HG02759 (cell line): ENCODE measurements around the gene TNIP1.

Experiments
- ATAC-seq: cut with Tn5 transposase; IDR thresholded peaks from one replicate; pipeline ENCODE4 v1.9.1; 2021; ENCODE audit warnings: mild to moderate bottlenecking, moderate library complexity; ENCODE audit not compliant: unreplicated experiment

TNIP1 gene, protein sequence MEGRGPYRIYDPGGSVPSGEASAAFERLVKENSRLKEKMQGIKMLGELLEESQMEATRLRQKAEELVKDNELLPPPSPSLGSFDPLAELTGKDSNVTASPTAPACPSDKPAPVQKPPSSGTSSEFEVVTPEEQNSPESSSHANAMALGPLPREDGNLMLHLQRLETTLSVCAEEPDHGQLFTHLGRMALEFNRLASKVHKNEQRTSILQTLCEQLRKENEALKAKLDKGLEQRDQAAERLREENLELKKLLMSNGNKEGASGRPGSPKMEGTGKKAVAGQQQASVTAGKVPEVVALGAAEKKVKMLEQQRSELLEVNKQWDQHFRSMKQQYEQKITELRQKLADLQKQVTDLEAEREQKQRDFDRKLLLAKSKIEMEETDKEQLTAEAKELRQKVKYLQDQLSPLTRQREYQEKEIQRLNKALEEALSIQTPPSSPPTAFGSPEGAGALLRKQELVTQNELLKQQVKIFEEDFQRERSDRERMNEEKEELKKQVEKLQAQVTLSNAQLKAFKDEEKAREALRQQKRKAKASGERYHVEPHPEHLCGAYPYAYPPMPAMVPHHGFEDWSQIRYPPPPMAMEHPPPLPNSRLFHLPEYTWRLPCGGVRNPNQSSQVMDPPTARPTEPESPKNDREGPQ

DNA sequence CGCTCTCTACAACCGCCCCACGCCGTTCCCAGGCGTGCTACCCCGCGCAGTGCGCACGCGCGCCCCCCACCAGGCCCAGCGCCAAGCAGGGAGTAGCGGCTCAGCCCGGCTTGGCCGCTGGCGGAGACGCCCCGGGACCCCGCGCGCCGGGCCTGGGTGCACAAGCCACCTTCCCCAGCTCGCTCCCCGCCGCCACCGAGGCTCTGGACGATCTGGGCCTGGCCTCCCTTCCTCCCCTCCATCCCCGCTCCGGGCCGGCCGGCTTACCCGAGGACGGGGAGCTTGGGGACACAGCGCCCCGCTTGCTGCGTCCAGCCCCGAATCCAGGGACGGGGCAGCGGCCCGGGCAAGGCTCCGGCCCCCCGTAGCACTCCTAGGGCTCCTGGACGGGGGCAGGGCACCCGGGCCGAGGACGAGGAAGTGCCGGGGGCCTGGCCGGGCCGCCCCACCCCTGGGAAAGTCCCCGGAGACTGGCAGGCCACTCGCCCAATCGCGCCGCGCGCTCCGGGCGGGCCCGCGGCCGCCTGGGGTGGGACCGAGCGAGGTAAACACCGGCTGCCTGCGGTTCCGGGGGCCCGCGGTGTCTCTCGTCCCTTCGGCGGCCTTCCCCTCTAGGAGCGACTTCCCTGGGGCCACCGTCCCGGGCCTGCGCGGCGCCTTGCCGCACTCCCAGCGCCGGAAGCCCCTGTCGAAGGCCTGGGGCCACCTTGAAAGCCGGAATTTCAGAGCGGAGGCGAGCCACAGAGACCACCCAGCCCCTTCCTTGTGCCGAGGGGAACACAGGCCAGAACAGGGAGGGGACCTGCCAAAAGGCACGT, at the start of gene TNIP1:
TSS of gene TNIP1 (minus strand) at position 422 of the 818 bp plus-strand sequence. CDS start 15,939 bp downstream, outside the sequence.
- peak; percentile 77 for ATAC-seq

DNA sequence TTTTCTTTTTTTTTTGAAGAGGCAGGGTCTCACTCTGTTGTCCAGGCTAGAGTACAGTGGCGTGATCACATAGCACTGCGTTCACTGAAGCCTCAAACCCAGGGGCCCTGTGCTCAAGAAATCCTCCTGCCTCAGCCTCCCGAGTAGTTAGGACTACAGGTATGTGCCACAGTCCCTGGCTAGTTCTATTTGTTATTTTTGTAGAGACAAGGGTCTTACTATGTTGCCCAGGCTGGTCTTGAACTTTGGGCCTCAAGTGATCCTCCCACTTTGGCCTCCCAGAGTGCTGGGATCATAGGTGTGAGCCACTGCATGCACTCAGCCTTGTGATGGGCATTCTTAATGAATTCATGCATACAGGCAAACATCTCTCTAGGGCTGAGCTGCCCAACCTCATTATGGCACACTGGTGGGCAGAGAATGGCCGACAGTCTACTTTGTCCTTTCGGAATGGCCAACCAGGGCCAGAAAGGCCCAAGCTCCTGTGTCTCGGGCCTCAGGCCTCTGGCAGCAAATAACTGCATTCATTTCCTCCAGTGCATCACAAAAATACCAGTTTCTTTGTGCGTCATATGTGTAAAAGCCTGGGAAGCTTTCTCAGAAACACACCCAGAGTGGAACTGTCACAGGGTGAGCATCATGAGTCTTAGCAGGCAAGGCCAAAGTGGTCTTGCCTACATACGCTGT, 49.5 kb upstream of the TNIP1 start:
- ATAC-seq: no peak

DNA sequence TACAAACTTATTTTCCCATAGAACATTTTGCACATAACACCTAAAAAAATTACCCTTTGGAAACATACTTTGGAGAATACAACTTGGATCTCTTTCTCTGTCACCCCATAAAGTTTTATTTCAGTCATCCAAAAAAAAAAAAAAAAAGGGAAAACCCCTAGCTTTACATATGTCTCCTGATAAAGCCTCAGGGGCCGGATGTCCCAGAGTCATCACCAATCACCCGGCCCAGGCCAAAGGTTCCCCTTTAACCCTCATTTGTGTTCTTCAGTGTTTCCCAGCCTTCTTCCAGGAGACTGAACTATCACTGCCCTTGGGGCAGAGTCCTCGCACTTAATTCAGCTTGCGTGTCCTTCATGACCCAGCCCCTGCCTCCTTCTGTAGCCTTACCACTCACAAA, 48.0 kb upstream of the TNIP1 start:
- ATAC-seq: no peak

DNA sequence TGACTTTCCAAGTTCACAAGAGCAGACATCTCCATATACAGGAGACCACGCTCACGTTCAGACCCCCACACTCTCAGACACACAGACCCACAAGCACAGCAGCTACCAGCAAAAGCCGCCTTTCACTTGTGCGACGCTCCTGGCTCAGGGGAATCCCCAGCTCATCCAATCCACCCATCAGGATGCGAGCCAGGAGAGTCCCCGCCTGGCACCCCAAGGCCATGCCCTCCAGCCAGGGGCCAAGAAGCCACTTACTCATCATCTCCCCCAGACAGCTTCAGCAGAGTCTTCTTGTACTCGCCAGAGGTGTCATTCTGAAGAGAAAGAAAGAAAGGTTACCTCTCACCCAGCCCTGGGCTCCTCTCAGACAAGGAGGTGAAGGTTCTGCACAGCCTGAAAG, 47.1 kb upstream of the TNIP1 start:
- ATAC-seq: no peak

DNA sequence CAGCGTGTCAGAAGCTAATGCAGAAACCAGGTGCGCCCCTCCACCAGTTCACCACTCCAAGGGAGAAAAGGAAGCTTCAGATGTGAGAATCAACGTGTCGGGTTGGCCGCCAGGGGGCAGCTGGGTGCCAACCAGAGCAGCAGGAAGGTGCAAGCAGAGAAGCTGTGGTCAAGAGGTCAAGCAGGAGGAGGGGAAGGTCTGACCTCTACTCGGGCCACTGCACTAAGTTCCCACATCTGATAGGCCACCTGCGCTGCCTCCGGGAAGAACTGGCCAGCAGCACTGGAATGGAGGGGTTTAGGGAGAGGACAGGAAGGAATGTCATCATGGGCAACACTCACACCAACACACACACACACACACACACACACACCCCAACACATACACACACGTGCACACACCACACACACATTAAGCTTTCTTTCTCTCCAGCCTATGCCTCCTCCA, 45.4 kb upstream of the TNIP1 start:
- peak; percentile 22 for ATAC-seq

DNA sequence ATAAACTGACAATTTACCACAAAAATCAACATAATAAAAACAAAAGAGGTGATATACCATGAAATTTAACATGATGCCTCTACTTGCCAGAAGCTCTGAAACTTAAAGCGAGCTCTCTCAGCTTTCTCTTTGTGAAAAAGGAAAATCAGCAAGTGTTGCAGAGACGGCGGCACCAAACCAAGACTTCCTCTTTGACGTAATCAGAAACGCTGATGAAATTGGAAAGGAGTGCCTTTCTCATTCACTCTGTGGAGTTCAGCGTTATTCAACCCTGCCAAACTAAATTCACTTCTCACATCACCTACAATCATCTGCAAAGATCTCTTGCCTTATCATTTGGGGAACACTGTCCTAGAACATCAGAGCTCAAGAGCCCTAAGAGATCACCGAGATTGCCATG, 44.6 kb upstream of the TNIP1 start:
- no peak for ATAC-seq

DNA sequence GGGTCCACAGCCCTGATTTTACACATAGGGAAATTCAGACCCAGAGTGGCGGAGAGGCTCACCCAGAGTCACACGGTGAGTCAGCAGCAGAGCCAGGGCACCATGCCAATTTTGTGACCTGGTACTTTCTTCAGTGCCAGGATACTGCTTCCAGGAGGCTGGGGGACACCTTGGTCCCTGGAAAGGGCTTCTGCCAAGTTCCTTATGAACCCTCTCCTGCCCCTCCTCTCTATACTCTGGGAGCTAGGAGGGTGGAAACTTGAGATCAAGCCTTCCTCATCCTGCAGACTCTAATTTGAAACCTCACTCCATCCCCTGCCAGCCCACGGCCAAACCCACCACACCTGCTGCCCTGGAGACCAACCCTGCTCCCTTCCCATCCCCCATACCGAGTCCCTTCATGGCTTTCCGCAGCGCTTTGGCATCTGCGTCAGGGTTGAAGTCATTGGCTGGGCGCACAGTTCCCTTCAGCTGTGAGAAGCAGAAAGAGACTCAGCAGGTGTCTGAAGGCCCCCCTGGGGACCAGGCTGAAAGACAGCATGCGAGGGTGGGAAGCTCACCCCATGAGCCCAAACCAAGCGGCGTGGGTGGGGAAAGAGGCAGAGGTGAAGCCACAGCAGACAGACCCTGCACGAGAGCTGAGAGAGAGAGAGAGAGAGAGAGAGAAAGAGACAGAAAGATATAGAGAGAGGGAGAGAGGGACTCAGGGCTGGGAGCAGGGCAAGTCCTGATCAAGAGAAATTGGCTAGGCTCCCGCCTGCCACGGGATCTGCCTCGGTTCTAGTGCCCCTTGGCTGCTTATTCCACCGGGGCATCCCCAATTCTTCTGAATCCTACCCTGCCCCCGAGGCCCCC, 43.3 kb upstream of the TNIP1 start:
- peak; percentile 91 for ATAC-seq

DNA sequence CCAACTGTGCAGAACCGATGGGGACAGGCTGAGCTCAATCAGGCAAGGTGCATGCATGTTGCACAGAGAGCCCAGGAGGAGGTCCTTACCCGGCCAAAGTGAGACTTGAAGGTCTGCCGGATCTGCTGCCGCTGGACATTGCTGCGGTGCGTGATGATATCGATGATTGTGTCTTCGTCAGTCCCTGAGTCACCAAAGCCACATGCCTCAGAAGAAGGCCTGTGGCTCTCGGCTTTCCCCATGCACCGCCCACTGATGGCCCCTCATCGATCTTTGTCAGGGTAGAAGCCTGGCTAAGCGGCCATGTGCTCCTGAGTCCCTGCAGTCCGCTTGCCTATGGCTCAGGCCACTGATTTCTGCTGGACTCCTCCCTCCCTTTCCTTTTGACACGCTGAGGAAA, 42.0 kb upstream of the TNIP1 start:
- no peak for ATAC-seq

DNA sequence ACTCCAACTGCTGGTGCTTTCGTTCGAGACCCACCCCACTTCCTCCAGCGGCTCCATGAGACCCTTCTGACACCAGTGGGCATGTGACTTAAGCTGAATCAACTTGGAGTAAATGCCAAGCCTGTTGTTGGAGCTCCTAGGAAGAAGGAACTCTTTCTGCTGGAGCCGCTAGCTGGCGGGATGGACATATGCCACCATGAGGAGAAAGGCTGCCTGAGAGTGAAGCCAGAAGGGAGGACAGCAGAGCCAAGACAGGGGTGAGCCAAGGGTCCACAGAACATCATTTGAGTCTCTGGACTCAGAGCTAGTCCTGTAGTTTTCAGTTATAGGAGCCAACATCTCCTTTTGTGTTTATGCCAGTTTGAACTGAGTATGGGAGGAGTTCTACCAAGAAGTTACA, 40.8 kb upstream of the TNIP1 start:
- no peak for ATAC-seq

DNA sequence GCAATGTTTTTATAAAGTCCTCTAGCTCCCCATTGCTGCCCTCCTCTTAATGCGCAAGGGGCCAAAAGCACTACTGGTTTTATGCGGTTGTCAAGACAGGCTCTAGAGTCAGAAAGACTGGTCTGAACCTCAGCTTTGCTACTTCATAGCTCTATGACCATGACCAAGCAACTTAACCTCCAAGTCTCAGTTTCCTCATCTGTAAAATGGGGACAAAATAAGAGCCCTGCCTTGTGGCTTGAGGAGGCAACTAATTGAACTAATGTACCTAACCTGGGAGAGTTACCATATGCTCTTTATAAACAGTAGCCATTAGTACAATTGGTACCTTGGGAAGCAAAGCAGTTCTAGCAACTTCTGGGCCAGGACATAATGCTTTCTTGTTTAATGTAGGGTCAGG, 40.3 kb upstream of the TNIP1 start:
- ATAC-seq: no peak

DNA sequence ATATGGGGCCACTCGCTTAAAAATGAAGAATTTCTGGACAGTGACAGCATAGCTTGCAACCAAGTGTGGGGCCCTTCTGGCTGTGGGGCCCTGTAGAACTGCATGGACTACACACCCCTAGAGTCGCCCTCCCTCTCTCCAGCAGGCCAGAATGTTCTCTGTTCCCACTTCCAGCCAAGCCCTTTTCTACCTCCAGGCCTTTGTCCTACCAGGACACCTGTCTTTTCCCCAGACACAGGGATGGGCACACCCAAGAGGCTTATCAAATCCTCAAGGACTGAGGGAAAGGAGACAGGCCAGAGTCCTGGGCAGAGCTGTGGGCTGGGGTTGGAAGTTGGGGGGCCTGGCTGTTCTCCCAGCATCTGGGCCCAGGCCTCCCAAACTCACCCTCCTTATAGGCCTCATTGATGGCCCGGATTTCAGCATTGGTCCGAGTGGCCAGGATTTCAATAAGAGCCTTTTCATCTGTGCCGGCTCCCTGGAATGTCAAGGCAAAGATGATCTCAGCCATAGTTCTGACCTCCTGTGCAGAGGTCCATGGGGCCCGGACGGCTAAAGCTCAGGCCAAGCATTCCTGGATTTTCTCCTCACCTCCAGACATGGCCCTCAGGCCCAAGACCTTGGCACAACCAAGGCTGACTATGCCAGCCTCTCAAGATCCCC, 38.2 kb upstream of the TNIP1 start:
- ATAC-seq: no peak

DNA sequence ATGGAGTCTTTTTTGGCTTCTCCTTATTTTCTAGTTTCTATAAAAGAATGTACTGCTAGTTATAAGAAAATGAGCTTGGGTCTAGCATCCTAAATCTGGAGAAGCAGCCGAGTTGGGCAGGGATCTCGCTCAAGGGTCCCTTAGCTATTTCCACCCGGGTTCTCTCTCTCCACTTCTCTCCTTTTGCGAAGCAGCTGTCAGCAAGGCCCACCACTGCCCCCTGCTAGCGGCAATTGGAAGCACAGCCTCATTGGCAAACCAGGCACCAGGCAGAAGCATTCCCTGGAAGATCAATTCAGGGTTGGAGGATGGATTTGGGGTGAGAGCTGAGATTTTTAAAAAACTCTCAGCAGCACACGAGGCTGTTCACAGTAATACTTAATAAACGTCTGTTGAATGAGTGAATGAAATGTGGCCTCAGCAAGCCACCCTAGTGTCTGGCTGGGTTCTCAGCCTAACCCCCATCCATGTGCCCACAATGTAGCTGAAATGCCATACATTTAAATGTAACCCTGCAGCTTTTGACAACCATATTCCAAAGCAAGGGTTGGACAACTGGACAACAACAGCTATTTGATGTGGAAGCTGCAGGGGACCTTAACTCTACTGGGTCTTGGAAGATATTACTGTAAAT, 34.6 kb upstream of the TNIP1 start:
- no peak for ATAC-seq

DNA sequence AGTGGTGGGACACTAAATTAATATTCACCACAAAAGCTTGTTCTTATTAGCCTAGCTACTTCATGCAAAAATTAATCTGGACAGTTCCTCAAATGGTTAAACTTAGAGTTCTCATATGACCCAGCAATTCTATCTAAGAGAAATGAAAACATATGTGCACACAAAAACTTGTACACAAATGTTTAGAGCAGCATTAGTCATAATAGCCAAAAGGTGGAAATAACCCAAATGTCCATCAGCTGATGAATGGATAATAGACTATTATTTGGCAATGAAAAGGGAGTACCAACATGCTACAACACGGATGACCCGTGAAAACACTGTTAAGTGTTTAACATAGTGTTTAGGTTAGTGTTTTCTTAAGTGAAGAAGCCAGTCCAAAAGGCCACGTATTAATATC, 32.8 kb upstream of the TNIP1 start:
- ATAC-seq: peak; percentile 37

DNA sequence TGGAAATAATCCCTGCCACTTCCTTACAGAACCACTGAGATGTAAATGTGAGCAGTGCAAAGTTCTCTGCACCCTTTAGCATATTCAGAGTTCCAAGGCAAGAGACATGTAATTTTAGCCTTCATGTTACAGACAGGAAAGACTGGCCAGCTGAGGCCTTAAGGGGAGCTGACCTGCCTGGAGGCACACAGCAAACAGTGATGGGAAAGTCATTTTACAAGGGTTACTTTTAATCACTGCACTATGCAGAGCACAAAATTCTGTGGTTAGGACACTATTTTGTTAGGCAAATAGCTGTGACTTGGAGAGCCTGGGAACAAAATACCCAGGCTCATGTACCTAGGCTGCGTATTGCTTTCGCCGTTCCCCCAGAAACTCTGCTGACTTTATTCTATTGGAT, 30.2 kb upstream of the TNIP1 start:
- no peak for ATAC-seq

DNA sequence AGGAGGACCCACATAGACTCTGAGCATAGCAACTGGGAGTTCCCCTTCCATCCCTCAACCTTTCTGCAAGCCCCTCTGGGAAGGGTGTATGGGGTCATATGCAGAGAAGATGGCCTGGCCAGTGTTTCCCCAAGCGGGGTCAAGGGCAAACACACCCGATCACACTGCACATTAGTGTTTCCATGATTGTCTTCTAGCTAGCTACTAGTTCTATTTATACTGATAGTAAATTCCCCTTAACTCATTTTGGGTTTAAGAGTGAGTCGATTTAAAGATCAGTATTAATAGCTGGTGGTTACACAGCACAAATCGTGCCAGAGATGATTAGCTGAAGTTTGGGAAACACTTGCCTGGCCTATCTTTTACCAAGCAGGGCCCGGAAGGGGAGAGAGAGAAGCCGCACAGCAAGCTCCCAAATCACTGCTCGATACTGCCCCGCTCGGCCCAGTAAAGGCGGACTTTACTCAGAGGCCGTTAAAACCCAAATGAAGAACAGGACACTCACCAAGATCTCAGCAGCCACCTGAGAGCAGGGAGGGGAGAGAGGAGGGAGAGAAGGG, 29.4 kb upstream of the TNIP1 start:
- peak; percentile 51 for ATAC-seq

DNA sequence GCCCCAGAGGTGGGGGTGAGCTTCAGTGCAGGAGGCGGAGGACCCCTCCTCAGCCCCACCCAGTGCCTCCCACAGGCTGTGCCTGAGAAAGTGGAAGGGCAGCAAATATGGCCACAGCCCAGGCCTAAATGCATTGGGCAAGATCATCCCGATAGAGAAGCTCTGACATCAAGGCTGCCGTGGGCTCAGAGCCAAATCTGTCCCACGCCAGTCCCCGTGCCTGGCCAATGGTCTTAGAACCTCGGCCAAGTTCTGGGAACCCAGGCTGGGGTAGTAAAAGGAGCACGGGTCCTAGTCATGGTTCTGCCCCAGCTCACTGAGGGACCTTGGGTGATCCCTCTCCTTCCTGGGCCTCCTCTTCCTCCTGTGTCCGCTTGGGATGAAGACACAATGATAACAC, 27.7 kb upstream of the TNIP1 start:
- ATAC-seq: no peak

DNA sequence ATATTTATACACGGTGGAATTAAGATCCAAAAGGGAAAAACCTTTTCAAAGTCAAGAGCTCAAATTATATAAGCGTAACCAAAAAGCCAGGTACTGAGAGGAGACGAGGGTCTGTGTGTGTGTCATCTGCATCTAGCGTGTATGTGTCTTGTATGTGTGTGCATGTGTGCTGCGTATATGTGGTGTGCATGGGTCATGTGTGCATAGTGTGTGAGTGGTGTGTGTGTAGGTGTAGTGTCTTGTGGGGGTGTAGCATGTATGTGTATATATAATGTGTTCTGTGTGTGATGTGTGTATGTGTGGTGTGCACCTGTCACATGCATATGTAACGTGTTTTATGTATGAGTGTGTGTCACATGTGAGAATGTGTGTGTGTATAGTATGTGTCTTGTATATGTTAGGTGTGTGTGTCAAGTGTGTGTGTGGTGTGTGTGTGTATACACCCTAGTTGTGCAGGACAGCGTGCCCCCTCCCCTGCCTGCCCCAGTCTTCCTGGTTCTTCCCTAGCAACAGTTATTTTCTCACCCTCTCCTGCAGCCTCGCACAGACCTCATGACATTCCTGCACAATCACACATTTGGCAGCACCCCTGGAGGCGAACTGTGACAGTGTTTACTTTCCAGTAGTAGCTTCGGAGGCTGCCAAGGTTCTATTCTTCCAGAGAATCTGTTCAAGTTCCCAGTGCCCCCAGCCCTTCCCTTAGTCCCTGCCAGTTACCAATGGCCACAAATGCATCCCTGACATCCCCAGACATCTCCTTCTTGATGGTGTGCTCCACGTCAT, 27.1 kb upstream of the TNIP1 start:
- ATAC-seq: no peak

DNA sequence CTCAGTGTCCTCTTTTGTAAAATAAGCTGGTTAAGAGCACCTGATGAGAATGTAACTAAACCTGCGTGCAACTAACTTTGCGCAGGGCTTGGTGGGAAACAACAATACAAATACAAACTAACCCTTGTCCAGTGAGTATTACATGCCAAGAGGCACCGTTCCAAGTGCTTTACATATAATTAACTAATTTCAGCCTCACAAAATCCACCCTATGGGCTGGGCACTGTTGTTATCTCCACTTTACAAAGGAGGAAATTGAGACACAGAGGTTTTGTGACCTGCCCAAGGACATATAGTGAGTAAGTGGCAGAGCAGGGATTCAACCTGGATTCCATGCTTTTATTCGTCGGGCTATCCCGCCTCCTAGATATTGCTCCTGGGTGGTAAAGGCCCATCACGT, 26.2 kb upstream of the TNIP1 start:
- no peak for ATAC-seq
